AG20443 (cell line): ENCODE data around the gene HEATR5A.

Experiments
- DNase-seq: peaks from one replicate; pipeline ENCODE4 v3.0.0; 2012; ENCODE audit warnings: low spot score, mixed read lengths

HEATR5A gene

DNA sequence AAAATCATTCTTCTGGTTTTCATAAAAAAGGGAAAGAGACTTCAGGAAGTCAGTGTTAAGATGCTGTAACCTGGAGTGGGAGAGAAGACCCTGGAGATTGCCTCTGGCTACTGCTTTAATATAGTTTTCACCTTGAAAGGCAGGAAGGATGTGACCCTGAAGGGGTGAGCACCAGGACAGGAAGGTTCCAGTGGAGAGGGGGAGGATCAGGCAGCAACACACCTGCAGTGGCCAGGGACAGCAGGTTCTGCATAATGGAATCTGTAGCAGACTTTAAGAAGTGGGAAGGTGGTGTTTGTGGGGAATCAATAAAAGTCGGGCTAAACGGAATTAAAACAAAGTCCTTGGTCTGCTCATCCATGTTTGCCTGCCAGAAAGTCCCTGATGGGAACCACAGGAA, 6.3 kb upstream of the HEATR5A start:
- no peak for DNase-seq

DNA sequence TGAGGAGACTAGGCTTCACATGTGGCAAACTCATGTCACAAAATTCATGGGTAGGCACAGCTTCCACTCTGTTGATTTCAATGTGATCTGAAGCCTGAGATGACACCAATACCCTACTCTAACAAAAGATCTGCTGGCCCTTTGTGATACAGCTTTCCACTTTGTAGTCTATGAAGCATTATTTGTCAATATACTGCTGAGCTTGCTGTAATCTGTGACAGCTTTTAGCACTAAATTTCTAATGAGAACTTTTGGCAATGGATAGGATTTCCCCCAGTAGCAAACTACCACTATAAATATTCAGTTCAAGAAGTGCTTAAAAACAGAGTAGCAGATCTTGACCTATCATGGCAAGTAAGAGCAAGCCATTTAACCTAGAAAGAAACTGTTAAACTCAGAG, 5.6 kb upstream of the HEATR5A start:
- no peak for DNase-seq

DNA sequence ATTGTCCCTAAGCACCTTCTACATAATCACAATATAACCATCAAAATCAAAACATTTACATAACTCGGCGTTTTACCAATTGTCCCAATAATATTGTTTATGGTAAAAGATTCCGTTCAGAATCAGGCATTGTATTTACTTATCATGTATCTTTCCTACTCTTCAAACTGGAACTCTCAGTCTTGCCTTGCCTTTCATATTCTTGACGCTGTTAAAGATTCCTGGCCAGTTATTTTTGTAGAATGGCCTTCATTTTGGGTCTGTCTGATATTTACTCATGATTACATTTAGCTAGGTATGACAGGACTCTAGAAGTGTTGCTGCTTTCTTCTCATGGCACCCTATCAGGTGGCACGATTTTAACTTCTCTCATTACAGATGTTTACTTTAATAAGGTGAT, 850 bp upstream of the HEATR5A start:
- no peak for DNase-seq

DNA sequence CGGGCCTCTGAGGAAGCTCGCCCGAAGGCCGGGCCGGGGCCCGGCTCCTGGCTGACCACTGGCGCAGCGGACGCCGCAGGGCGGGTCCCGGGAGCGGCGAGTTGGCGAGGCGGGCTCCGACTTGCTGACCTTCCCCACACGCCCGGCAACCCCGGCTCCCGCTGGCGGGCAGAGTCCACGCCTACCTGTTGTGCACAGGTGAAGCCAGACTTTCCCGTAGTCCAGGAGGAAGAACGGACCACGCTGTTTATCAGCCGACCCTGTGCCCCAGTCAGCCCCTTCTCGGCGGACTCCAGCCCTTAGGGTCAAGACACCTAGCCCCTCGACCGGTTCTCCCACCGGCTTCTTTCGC, 407 bp downstream of the HEATR5A start:
- DNase-seq: peak; percentile 82

DNA sequence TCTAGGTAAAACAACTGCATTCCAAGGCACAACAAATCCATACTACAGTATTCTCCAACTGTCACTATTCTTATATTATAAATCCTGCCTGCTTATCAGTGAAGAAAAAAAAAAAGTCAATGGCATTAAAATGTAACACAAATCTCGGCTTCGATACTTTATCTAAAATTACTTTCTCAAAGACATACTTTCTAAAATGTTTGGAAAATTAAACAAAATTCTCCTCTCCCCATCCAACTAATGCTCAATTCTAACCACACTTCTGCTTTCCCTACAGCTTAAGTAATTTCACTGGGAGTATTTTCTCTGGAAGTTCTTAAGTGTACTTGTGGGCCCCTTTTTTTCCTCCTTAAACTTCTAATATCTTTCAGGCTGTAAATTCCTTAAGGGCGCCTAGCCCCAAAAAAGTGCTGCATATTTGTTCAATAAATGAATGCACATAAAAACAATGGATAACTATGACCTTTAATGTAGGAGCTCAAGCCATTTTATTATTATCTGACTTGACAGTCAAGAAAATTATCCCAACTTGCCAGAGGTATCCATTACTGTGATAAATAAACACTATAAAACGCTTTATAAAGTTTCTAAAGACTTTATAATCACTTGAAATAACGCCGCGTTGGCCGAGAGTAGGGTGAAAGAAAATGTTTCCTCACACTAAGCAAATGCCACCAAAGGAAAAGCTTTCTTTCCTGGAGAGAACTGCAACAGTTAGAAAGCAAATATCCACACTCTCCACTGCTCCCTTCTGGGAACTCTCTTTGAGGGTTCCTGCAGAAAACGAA, 977 bp downstream of the HEATR5A start:
- no peak for DNase-seq

DNA sequence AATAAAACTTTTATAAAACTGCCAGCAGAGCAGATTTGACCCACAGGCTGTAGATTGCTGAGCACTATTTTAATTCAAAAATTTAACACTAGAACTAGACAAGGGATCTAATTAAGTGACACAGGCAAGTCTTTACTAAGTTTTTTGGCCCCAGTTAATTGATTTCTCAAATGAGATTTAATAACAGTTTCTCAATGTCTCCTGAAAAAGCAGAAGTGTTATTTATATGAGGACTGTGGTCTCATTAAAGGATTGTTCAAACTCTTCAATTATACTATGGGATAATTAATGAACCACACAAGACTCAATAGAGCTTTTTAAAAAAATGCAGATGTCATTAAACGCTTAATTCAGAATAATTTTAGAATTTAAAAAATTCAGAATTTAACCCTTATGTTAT, 1.9 kb downstream of the HEATR5A start:
- no peak for DNase-seq

DNA sequence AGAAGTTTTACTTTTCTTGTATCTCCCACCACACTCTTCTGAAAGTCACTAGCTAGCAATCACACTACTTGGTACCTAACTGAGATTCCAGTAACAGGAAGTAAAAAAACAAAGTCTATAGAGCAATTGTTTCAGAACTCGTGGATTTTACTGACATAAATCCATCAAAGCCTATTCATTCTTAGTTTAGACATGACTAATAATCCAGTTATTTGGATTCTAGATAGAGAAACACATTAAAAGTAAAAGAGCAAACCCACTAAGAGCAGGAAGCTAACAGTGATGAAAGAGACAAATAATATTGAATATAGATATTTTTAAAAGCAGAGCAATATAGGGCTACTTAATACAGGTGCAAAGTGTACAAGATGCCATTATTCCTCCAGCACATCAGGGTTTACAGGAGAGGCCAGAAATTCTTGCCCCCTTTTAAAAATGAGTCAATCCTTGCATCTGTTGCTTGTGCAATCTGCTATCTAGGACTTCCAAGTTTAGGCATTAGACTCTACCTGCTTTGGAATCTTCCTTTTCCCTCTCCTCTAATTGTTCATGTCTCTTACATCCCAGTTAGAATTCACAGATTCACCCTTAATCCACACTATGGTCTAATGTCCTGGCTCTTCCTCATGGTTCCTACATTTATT, 6.0 kb downstream of the HEATR5A start:
- DNase-seq: no peak

DNA sequence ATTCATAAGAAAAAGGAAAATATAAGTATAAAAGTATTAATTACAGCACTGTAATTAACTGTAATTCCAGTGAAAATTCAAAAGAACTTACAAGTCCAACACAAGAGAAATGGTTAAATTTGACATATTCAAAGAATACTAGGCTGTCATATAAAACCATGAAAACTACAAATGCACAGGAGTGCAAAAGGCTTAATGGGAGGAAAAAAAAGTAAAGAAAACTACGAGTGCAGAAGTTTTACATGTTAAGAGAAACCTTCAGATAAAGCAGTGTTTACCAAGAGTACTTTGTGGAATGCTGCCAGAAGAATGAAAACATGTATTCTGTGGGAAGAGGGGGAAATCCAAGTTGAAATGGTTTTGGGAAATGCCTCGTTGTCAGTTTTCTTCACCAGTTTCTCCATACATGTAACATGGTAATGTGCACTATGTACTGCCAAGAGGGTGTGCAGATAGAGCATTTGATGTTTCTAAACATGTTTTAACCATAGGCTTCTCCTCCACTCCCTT, 9.1 kb downstream of the HEATR5A start:
- DNase-seq: no peak

DNA sequence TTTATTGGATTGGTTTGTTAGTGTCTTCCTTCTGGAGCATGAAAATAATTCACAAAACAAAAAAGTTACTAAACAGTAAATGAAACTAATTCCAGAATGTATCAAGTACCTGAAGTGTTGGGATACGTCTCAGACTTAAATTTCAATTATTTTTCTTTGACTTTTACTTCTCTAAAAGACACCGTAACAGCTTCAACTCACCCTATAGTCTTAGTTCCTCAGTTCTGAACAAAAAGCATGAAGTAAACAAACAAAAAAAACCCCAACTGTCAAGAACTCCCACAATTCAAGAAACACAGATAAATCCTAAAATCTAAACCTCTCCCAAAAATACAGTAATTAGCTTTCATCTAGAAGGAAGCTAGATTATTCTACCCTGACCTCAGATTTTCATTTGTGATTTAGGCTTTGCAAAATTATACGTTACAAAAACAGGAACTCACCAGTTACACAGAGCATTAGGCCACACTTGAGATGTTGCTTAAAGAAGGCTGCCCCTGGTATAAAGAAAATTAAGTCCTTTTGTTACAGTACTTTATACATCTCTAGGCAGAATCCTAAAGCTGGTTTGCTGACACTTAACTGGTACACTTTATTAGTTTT, 10.2 kb downstream of the HEATR5A start:
- DNase-seq: no peak

DNA sequence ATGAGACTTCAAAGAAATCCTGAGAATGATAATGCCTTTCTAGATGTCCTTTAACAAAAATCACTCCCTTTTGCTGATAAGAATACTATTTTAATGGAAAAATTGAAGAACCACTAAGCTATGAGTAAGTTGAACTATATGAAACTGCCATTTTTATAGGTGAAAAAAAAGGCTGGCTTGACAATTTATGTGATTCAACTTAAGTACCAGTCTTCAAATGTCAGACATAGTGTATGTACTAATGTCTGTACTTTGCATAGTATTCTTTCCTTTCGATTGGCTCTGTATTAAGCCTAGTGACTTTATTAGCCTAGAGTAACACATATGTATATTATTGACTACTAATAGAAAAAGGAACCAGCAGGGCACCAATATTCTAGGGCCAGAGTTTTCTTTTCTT, 11.9 kb downstream of the HEATR5A start:
- no peak for DNase-seq

DNA sequence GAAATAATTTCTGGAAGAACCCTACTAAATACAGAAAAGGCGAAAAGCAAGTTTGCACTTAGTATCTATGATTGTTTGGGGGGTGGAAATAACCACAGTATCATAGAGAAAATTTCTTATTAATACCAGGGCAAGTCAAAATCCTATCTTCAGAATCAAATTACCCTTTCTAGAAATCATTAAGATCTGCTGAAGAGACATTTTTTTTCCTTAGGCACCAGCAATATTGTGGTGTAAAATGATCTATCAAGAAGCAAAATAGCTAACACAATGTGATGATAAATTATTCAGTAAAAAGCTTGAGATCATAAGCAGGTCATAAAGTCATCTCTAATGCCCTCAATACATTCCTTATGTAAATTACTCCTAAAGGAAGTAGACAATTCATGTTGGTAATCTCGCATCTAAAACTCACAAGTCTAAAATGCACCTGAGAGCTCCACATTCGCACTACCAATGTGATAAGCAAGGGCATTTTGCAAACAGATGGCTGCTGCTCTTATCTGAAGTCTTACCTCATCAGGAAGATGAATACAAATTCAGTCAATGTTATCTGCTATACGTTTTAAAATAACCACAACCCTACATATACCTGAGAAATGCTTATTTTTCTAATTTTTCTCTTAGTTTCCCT, 14.6 kb downstream of the HEATR5A start:
- no peak for DNase-seq

DNA sequence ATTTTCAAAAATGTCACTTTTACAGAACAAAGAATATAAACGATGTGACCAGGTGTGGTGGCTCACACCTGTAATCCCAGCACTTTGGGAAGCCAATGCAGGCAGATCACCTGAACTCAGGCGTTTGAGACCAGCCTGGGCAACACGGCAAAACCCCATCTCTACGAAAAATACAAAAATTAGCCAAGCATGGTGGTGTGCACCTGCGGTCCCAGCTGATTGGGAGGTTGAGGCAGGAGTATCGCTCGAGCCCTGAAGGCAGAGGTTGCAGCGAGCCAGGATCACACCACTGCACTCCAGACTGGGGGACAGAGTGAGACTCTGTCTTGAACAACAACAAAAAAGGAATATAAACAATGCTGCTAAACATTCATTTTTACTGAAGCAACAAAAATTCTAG, 15.2 kb downstream of the HEATR5A start:
- no peak for DNase-seq

DNA sequence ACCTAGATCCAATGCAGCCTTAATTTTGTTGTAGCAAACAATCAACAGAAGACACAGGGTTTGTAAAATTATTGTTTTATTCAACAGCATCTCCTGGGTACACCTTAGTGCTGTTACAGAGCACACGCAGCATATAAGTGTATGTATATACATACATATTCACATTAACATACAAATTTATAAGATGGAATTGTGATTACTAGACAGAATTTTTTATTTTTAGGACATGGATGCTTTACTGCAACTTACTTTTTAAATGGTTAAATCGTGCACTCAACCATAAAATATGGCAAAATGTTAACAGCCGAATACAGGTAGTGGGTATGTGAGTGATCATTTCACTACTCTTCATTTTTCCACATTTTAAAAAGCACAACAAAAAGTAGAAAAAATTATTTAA, 16.6 kb downstream of the HEATR5A start:
- DNase-seq: no peak

DNA sequence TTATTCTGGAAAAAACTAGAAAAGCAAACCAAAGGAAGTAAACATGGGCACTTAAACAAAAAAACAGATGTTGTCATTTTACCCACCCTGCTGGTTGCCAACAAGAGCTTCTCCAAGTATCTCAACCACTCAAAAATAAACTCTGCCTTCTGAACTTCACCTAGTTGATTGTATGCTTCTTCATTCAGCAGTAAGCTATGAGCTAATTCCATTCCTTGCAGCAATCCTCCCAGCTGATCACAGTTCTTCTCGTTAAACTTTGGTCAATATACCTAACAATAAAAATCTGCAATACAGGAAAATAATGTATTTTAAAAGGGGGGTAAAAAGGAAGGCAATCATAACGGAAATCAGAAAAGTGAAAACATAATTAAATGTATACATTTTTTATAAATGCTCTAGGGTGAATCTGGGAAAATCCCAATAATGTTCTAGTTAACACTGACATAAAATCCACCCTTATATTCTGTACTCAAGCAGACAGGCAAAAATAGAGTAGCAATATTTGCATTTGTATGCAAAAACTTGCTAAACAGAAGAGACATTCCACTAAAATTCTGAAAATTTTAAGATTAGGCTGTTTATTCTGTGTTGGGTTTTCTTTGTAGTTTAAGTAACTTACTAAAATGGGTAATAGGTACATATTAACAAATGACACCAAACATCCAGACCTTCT, 17.4 kb downstream of the HEATR5A start:
- DNase-seq: no peak

DNA sequence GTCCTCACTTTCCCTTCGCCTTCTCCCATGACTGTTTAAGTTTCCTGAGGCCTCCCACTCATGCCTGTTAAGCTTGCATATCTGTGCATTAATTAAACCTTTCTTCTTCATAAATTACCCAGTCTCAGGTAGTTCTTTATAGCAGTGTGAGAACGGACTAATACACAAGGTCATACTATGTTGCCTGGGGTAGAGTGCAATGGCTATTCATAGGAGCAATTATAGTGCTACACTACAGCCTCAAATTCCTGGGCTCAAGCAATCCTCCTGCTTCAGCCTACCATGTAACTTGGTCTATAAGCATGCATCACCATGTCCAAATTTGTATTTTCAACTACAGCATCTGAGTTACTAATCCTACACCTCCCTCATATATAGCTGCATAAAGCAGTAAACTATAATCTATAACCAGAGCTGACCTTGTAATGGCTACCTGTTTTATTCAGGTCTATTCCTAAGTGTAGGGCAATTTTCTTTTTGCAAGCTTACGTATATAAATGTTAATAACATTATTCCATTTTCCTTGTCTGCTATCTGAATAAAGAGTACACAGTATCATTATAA, 18.9 kb downstream of the HEATR5A start:
- no peak for DNase-seq

DNA sequence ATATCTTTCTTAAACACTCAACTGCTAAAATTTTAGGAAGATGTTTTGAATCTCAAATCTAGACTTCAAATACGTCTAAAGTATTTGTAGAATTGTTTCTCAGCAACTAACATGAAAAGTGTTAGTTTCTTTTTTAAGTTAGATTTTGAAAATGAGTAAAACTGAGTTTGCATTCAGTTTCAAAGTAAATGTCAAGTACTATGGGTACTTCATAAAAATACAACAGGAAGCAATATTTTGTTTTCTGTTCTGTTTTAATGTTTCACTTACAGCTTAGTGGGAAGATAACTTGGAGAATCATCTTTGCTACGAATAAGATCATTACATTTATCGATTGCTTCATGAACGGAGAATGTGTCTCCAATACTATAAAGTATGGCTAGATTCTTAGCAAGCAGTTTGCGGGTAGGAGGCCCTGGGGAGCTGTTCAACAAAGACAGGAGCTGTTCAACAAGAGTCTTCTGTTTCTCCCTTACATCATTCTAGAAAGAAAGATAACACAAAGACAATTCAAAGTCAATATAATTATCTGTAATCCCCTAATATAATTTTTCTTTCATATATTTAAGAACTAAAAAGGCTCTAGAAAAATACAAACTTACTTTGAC, 20.2 kb downstream of the HEATR5A start:
- DNase-seq: no peak

DNA sequence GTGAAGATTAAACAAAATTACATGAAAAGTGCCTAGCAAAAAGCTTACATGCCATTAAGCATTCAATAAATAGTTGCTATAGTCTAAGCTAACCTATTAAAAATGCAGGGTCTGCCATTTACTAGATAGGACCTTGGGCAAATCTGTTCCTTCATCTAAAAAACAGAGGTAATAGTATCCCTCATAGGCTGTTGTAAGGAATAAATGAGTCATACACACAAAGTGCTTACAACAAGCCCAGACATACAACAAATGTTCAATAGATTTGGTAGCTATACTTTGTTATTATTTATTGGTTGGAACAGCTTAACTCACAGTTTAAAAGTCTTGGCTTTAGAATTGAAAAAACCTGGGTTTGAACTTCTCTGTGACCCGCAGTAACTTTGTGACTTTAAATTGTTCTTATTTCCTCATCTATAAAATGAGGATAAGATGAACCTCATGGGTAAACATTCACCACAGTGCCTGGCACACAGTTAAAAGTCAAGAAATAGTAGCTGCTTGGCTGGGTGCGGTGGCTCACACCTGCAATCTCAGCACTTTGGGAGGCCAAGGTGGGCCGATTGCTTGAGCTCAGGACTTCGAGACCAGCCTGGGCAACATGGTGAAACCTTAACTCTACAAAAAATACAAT, 24.7 kb downstream of the HEATR5A start:
- DNase-seq: no peak

DNA sequence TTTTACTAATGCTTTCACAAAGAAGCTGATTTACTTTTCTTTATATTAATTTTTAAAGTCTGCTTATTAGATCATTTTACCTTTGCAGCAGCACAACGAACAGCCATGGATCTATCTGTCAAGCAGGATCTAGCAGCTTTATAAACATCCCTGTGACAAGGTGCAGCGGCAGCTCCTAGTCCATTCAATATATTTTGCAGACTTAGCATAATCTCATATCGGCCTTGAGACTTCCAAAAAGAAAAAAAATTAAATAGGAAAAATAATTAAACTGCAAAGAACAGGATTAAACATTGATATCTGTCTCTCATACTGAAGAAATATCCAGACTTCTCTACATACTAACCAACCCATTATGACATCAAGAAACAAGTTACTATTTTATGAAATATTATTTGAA, 25.2 kb downstream of the HEATR5A start:
- DNase-seq: no peak

DNA sequence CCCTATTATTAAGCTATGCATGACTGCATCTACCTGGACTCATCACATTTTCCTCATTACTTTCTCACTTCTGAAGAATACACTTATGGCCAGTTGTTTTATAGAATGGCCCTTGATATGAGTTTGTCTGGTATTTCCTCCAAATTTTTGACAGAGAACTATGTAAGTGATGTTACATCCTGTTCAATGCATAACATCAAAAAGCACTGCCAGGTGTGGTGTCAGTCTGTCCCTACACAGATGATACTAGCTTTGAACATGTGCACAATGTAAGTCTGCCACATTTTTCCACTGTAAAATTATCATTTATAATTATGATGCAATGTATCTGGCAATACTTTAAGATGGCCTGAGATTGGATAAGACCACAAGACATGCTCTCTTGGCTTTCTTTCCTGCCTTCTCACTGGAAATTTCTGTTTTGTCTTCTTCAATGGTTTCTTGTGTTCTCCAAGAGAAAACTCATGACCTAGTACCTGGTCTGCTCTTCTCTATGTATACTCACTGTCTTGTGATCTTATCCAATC, 28.3 kb downstream of the HEATR5A start:
- DNase-seq: no peak

DNA sequence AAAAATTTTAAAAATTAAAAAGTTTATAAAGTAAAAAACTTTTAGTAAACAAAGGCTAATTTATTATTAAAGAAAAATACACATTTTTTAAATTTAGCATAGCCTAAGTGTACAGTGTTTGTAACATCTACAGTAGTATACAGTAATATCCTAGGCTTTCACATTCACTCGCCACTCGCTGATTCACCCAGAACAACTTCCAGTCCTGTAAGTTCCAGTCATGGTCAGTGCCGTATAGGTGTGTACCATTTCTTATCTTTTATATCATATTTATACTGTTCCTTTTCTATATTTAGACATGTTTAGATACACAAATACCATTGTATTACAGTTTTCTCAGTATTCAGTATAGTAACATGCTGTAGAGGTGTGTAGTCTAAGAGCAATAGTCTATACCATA, 28.9 kb downstream of the HEATR5A start:
- DNase-seq: no peak

DNA sequence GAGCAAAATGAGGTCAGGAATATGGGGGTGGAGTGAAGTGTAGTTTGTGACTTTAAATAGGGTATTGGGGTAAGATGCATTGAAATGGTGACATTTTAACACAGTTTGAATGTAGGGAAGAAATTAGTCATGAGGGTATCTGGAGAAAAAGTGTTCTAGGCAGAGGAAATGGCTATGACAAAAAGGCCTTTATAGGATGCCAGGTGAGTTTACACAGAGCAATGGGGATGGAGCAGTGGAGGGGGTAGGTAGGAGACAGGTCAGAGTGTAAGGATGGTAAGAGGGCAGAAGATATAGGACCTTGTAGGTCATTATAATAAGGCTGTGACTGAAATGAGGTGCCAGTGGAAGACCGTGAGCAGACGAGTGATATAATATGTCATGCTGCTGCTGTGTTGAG, 30.4 kb downstream of the HEATR5A start:
- DNase-seq: no peak
